SK-N-MC (cell line): ENCODE measurements around the gene SLC35G4.

Source experiments
- DNase-seq: peaks from one replicate; pipeline ENCODE4 v3.0.0-alpha.2; 2011; ENCODE audit warnings: low read depth, low spot score
- H3K27ac ChIP-seq: fragments of 200-600 bp; sonication (generic); 2 replicates; pipeline ENCODE4 v1.5.1; 2016; ENCODE audit warnings: mixed run types
- H3K36me3 ChIP-seq: fragments of 200-600 bp; sonication (generic); 2 replicates; pipeline ENCODE4 v1.6.1; 2017; ENCODE audit warnings: antibody characterized with exemption, low read length, mixed read lengths; ENCODE audit not compliant: insufficient read depth
- H3K4me3 ChIP-seq: fragments of 200-600 bp; sonication (generic); 2 replicates; pipeline ENCODE4 v1.5.1; 2016
- H3K9ac ChIP-seq: fragments of 200-600 bp; sonication (generic); 2 replicates; pipeline ENCODE4 v1.8.0; 2017; ENCODE audit warnings: mixed run types, mixed read lengths; ENCODE audit not compliant: insufficient read length
- H3K9me3 ChIP-seq: fragments of 200-600 bp; sonication (generic); 2 replicates; pipeline ENCODE4 v1.6.1; 2017; ENCODE audit warnings: low read depth, mild to moderate bottlenecking, antibody characterized with exemption, low read length, moderate library complexity, mixed read lengths
- EZH2 ChIP-seq: fragments of 200-600 bp; sonication (generic); IDR thresholded peaks from one replicate; pipeline ENCODE4 v1.6.1; 2017; ENCODE audit warnings: antibody characterized with exemption
- FOXP2 ChIP-seq: optimal IDR thresholded peaks from 2 replicates; pipeline ENCODE3; 2011; ENCODE audit warnings: mild to moderate bottlenecking, moderate library complexity; ENCODE audit not compliant: insufficient read depth; ENCODE audit errors: extremely low read length, control extremely low read depth
- POLR2AphosphoS5 ChIP-seq: IDR thresholded peaks from 2 replicates; pipeline ENCODE4 v1.6.1; 2012; ENCODE audit warnings: mild to moderate bottlenecking, low read depth, low read length, borderline replicate concordance

Gene SLC35G4

GRCh38 chr18:11653521-11653920, 44.1 kb downstream of the SLC35G4 start:
- Histone ChIP-seq H3K4me3 (no peak overlapping the region), H3K36me3 (no peaks in the 10 kb centered on the region), H3K9me3 (no peaks in the 10 kb centered on the region), H3K9ac (no peak overlapping the region), H3K27ac (no peak overlapping the region)
- no peak for DNase-seq
- no peak for TF ChIP-seq POLR2AphosphoS5
- TF ChIP-seq EZH2, result no peak
- no peak for TF ChIP-seq FOXP2

GRCh38 chr18:11654736-11655605, 45.6 kb downstream of the SLC35G4 start:
- Histone ChIP-seq H3K9me3 (no peaks in the 10 kb centered on the region), H3K27ac (no peak overlapping the region), H3K4me3 (no peak overlapping the region), H3K36me3 (no peaks in the 10 kb centered on the region), H3K9ac (no peak overlapping the region)
- DNase-seq, result no peak
- no peak for TF ChIP-seq POLR2AphosphoS5
- no peak for TF ChIP-seq FOXP2
- TF ChIP-seq EZH2, result no peak

GRCh38 chr18:11655606-11655932, 46.2 kb downstream of the SLC35G4 start:
- no peak for DNase-seq
- H3K9ac ChIP-seq, result no peak overlapping the region
- TF ChIP-seq FOXP2, result no peak
- no peak overlapping the region for H3K4me3 ChIP-seq
- no peaks in the 10 kb centered on the region for H3K9me3 ChIP-seq
- H3K36me3 ChIP-seq, result no peaks in the 10 kb centered on the region
- H3K27ac ChIP-seq, result no peak overlapping the region

- H3K27ac ChIP-seq, result no peak overlapping the region
- TF ChIP-seq FOXP2 (no peak), POLR2AphosphoS5 (no peak), EZH2 (no peak)
- H3K36me3 ChIP-seq, result no peaks in the 10 kb centered on the region
- H3K9me3 ChIP-seq, result no peaks in the 10 kb centered on the region
- no peak for DNase-seq
- H3K4me3 ChIP-seq, result no peak overlapping the region
- no peak overlapping the region for H3K9ac ChIP-seq
Observed at GRCh38 chr18:11657152-11657551, 47.8 kb downstream of the SLC35G4 start.

- Histone ChIP-seq H3K4me3 (no peak overlapping the region), H3K27ac (no peak overlapping the region), H3K9ac (no peak overlapping the region), H3K9me3 (no peaks in the 10 kb centered on the region), H3K36me3 (no peaks in the 10 kb centered on the region)
- no peak for TF ChIP-seq EZH2
- no peak for TF ChIP-seq POLR2AphosphoS5
- TF ChIP-seq FOXP2, result no peak
- DNase-seq, result no peak
Observed at GRCh38 chr18:11657554-11657953, 48.2 kb downstream of the SLC35G4 start.

GRCh38 chr18:11658019-11658418, 48.6 kb downstream of the SLC35G4 start:
- Histone ChIP-seq H3K36me3 (no peaks in the 10 kb centered on the region), H3K4me3 (no peak overlapping the region), H3K9me3 (no peaks in the 10 kb centered on the region), H3K27ac (no peak overlapping the region), H3K9ac (no peak overlapping the region)
- TF ChIP-seq FOXP2 (no peak), POLR2AphosphoS5 (no peak), EZH2 (no peak)
- no peak for DNase-seq

- H3K9me3 ChIP-seq, result no peaks in the 10 kb centered on the region
- no peak for DNase-seq
- H3K9ac ChIP-seq, result no peak overlapping the region
- TF ChIP-seq POLR2AphosphoS5, result no peak
- no peak for TF ChIP-seq EZH2
- no peak for TF ChIP-seq FOXP2
- H3K27ac ChIP-seq, result no peak overlapping the region
- no peaks in the 10 kb centered on the region for H3K36me3 ChIP-seq
- H3K4me3 ChIP-seq, result no peak overlapping the region
Observed at GRCh38 chr18:11658989-11659388, 49.6 kb downstream of the SLC35G4 start.
